Measurements from ENCODE around the gene CGNL1. TPM values are rescaled to one million over a fixed set of nuclear protein-coding genes. Genes with fewer than 3 reads are reported as not detected.

CGNL1 gene
- total RNA-seq, 6 donors from 2014 or later: 40.1 to 81.8 (median 63.0) TPM

DNA sequence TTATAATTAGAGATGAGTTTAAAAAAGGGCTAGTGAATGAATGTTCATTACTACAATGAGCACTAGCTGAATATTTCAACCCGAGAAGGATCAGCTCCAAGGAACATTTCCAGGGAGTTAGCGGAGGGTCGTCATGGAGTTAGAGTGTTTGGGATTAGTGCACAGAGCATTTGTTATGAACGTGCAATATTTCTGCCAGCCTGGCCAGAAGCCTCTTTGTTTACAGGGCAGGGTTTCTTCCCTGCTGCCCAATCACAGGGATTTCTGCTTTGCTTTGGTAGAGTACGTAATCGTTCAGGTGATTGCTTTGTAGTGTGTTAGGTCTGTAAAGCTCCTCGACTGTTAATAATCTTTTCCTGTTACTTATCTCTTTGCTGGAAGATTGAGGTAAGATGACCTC, 5.9 kb downstream of the CGNL1 start:
- Histone ChIP-seq H3K27ac (peak overlapping the region in 3 of 4 donors; percentile 33 to 55 (median 54)), H3K4me3 (no peak overlapping the region), H3K9me3 (no peaks in the 10 kb centered on the region), H3K36me3 (no peaks in the 10 kb centered on the region), H3K4me1 (peaks cover 1 to 55% (median 34%) of the 10 kb centered on the region in 4 donors), H3K27me3 (no peaks in the 10 kb centered on the region)
- TF ChIP-seq POLR2A (IDR thresholded peaks at IDR 0.05): peak in 1 of 4 donors; percentile 37
- no peak for TF ChIP-seq POLR2AphosphoS5 (IDR thresholded peaks at IDR 0.05)
- 31 to 56% methylated on average over 7 of the region's 7 CpGs for whole genome bisulfite sequencing, 2 donors
- ATAC-seq (ENCODE audit: low FRiP score in 2 of 2): no peak
- DNase-seq: peak in 1 of 2 donors; percentile 36

DNA sequence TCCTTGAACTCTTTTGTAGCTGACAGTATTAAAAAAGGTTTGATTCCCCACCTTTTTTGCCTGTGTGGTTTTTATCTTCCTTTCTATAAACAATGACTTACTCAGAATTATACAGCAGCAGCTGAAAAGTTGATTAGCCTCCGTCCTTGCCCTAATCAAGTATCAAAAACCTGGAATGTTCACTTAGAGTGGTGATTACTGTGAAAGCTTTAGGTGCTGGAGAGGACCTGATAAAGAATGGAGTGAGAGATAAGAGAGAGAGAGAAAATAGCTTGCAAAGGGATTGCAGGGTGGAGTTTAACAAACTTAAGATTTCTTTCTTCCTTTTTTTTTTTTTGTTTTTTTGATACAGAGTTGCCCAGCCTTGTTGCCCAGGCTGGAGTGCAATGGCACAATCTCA, 6.7 kb downstream of the CGNL1 start:
- DNase-seq (no peak), ATAC-seq (ENCODE audit: low FRiP score in 2 of 2) (no peak)
- TF ChIP-seq EP300 (IDR thresholded peaks at IDR 0.05) (no peak), POLR2A (IDR thresholded peaks at IDR 0.05) (no peak)
- Histone ChIP-seq H3K27me3 (no peaks in the 10 kb centered on the region), H3K36me3 (no peaks in the 10 kb centered on the region), H3K4me3 (no peak overlapping the region), H3K4me1 (peaks cover 0 to 61% (median 35%) of the 10 kb centered on the region in 4 donors), H3K9me3 (no peaks in the 10 kb centered on the region), H3K27ac (peak overlapping the region in 2 of 4 donors; percentile 54 to 55)
- WGBS, 2 donors: 51 to 58% methylated on average over 1 of the region's 1 CpG

DNA sequence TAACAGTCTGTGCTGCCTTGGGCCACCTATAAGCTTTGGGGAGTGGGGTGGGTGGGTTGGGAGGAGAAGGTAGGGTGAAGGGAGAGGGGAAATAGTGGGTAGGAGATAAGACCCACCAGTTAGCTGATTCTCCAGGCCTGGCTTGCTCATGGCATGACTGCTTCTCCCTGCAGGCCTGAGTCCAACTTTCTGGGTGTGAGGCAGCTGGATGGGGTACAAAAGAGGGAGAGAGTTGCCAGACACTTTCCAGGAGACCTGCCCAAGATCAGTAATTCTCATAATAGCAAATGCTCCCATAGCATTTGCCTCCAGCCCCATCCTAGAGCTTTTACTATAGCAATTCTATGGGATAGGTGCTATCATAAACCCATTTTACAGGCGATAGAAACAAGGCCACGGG, 7.7 kb downstream of the CGNL1 start:
- DNase-seq: no peak
- H3K4me3 ChIP-seq: no peak overlapping the region
- H3K27ac ChIP-seq: no peak overlapping the region
- 92 to 100% methylated on average over 2 of the region's 2 CpGs for WGBS, 2 donors
- no peaks in the 10 kb centered on the region for H3K27me3 ChIP-seq
- TF ChIP-seq POLR2AphosphoS5 (IDR thresholded peaks at IDR 0.05) (no peak), POLR2A (IDR thresholded peaks at IDR 0.05) (no peak)
- TF ChIP-seq, protein P1, sequence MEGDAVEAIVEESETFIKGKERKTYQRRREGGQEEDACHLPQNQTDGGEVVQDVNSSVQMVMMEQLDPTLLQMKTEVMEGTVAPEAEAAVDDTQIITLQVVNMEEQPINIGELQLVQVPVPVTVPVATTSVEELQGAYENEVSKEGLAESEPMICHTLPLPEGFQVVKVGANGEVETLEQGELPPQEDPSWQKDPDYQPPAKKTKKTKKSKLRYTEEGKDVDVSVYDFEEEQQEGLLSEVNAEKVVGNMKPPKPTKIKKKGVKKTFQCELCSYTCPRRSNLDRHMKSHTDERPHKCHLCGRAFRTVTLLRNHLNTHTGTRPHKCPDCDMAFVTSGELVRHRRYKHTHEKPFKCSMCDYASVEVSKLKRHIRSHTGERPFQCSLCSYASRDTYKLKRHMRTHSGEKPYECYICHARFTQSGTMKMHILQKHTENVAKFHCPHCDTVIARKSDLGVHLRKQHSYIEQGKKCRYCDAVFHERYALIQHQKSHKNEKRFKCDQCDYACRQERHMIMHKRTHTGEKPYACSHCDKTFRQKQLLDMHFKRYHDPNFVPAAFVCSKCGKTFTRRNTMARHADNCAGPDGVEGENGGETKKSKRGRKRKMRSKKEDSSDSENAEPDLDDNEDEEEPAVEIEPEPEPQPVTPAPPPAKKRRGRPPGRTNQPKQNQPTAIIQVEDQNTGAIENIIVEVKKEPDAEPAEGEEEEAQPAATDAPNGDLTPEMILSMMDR (IDR thresholded peaks at IDR 0.05): no peak
- H3K4me1 ChIP-seq: peaks cover 0 to 64% (median 35%) of the 10 kb centered on the region in 4 donors
- ATAC-seq (ENCODE audit: low FRiP score in 2 of 2): no peak
- no peaks in the 10 kb centered on the region for H3K9me3 ChIP-seq
- H3K36me3 ChIP-seq: no peaks in the 10 kb centered on the region

DNA sequence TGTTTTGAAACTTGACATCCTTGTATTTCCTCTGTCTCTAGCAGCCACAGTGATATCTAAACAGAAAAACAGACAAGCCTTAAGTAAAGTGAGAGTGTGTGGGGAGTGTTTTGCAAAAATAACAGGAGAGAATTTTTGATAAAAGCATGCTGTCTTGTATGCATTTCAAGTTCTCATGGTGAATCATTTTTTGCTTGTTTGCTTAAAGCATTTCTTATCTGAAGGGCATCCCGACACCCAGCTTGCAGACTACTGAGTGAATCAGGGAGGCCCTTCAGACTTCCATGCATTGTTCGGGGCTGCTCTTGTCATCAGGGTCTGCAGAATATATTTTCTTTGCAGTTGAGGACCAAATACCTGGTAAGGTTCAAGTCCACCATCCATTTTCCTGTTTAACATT, 8.5 kb downstream of the CGNL1 start:
- no peak for ATAC-seq (ENCODE audit: low FRiP score in 2 of 2)
- 47 to 54% methylated on average over 2 of the region's 2 CpGs for WGBS, 2 donors

DNA sequence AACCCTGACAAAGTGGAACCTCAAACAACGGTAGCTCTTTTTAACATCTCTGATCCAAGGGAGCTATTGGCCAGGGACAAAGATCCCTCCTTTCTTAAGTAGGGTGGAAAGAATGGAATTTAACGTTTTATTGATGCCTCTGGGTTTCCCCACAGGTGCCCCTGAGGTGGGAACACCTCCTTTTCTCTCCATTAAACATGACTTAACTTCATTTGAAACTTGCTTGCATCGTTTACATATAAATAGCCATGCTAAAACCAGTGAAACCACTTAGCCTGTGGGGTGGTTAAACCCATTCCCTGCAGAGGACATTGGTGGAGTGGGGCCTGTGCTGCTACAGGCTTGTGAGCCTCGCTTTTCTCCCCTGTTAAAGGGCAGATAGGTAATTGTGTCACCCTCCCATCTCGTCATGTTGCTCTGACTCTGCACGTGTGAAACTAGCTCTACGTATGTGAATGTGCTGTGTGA, 9.7 kb downstream of the CGNL1 start:
- no peak for DNase-seq
- H3K27ac ChIP-seq: peak overlapping the region in 2 of 4 donors; percentile 72 to 79
- TF ChIP-seq EP300 (IDR thresholded peaks at IDR 0.05): no peak
- TF ChIP-seq POLR2A (IDR thresholded peaks at IDR 0.05): no peak
- no peak for TF ChIP-seq POLR2AphosphoS5 (IDR thresholded peaks at IDR 0.05)
- TF ChIP-seq, protein P1 (IDR thresholded peaks at IDR 0.05): no peak
- no peak for ATAC-seq (ENCODE audit: low FRiP score in 2 of 2)
- no peaks in the 10 kb centered on the region for H3K9me3 ChIP-seq
- WGBS, 2 donors: 75 to 83% methylated on average over 7 of the region's 7 CpGs
- no peaks in the 10 kb centered on the region for H3K36me3 ChIP-seq
- peaks cover 0 to 56% (median 34%) of the 10 kb centered on the region in 4 donors for H3K4me1 ChIP-seq
- no peaks in the 10 kb centered on the region for H3K27me3 ChIP-seq
- no peak overlapping the region for H3K4me3 ChIP-seq

More for the DNA sequence above, 8.5 kb downstream of the CGNL1 start:
- no peak for DNase-seq
- Histone ChIP-seq H3K27ac (no peak overlapping the region), H3K4me1 (peaks cover 0 to 58% (median 34%) of the 10 kb centered on the region in 4 donors), H3K9me3 (no peaks in the 10 kb centered on the region), H3K36me3 (no peaks in the 10 kb centered on the region), H3K27me3 (no peaks in the 10 kb centered on the region), H3K4me3 (no peak overlapping the region)
- TF ChIP-seq POLR2AphosphoS5 (IDR thresholded peaks at IDR 0.05): no peak
- TF ChIP-seq EP300 (IDR thresholded peaks at IDR 0.05): no peak
- no peak for TF ChIP-seq POLR2A (IDR thresholded peaks at IDR 0.05)
- TF ChIP-seq, protein P1 (IDR thresholded peaks at IDR 0.05): no peak

DNA sequence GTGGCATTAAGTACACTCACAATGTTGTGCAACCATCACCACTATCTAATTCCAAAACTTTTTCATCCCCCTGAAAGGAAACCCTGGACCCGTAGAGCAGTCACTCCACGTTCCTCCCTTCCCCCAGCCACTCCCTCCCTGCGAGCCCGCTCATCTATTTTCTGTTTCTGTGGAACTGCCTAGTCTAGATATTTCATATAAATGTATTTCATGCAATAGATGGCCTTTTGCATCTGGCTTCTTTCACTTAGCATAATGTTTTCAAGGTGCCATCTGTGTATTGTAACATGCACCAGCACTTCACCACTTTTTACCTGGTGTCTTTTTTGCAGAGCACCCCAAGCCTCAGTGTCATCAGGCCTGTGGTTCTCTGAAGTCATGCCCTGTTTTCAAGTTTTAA, 10.7 kb downstream of the CGNL1 start:
- WGBS, 2 donors: 69% methylated on average over 4 of the region's 4 CpGs

More for the DNA sequence above, 10.7 kb downstream of the CGNL1 start:
- Histone ChIP-seq H3K9me3 (no peaks in the 10 kb centered on the region), H3K4me1 (peaks cover 0 to 50% (median 34%) of the 10 kb centered on the region in 4 donors), H3K27ac (peak overlapping the region in 3 of 4 donors; percentile 58 to 79 (median 72)), H3K4me3 (no peak overlapping the region), H3K36me3 (no peaks in the 10 kb centered on the region), H3K27me3 (no peaks in the 10 kb centered on the region)
- DNase-seq (no peak), ATAC-seq (ENCODE audit: low FRiP score in 2 of 2) (no peak)
- TF ChIP-seq EP300 (IDR thresholded peaks at IDR 0.05): no peak
- TF ChIP-seq POLR2A (IDR thresholded peaks at IDR 0.05): no peak
- TF ChIP-seq, protein P1 (IDR thresholded peaks at IDR 0.05): no peak
- no peak for TF ChIP-seq POLR2AphosphoS5 (IDR thresholded peaks at IDR 0.05)

Measured in upper lobe of left lung (tissue), 6 donors.